Gastroesophageal sphincter (tissue), 4 donors: ENCODE measurements around the gene KRT2. TPM values are rescaled to one million over a fixed set of nuclear protein-coding genes. Genes with fewer than 3 reads are reported as not detected.

Source experiments
- ATAC-seq: fragments of 150-250 bp; one replicate; pipeline ENCODE4 v1.9.1; 2016; ENCODE audit warnings: mild to moderate bottlenecking, moderate library complexity
- H3K27ac ChIP-seq, 4 donors: fragments of 200-600 bp; sonication (generic) in 3 of 4; 1 replicate in 3 of 4; 2 replicates in 1 of 4; pipeline ENCODE4 v1.5.1; 2016 to 2019
- H3K27me3 ChIP-seq: fragments of 200-600 bp; sonication (generic); one replicate; pipeline ENCODE4 v1.5.1; 2019
- H3K36me3 ChIP-seq, 2 donors: fragments of 200-600 bp; sonication (generic); one replicate each; pipeline ENCODE4 v1.5.1; 2019; ENCODE audit warnings: control low read depth in 1 of 2
- H3K4me1 ChIP-seq, 3 donors: fragments of 200-600 bp; sonication (generic); 1 replicate in 2 of 3; 2 replicates in 1 of 3; pipeline ENCODE4 v1.5.1; 2016 to 2019; ENCODE audit warnings: control low read depth in 2 of 3
- H3K4me3 ChIP-seq, 2 donors: fragments of 200-600 bp; sonication (generic); one replicate each; pipeline ENCODE4 v1.5.1; 2019; ENCODE audit warnings: mild to moderate bottlenecking in 1 of 2, moderate library complexity in 1 of 2
- H3K9me3 ChIP-seq, 3 donors: fragments of 200-600 bp; sonication (generic); one replicate each; pipeline ENCODE4 v1.5.1; 2017 to 2019; ENCODE audit warnings: control low read depth in 2 of 3
- CTCF ChIP-seq, 4 experiments: fragments of 200-600 bp in 2 of 4; fragments of 450-650 bp in 2 of 4; sonication (generic) in 1 of 4; IDR thresholded peaks; one replicate each; pipeline ENCODE4 v1.5.1; 2017 to 2019; ENCODE audit warnings: antibody characterized with exemption in 4 of 4, mild to moderate bottlenecking in 2 of 4, moderate library complexity in 2 of 4
- EP300 ChIP-seq: sonication (generic); formaldehyde crosslinking; IDR thresholded peaks from one replicate; pipeline ENCODE4 v1.6.1; 2017; ENCODE audit warnings: antibody characterized with exemption, mild to moderate bottlenecking
- POLR2A ChIP-seq, 2 donors: fragments of 450-650 bp; IDR thresholded peaks; one replicate each; pipeline ENCODE4 v1.6.1; 2017; ENCODE audit warnings: antibody characterized with exemption in 2 of 2, mild to moderate bottlenecking in 2 of 2, moderate library complexity in 1 of 2
- POLR2AphosphoS5 ChIP-seq: sonication (generic); formaldehyde crosslinking; IDR thresholded peaks from one replicate; pipeline ENCODE4 v1.6.1; 2017; ENCODE audit warnings: antibody characterized with exemption
- WGBS, 2 donors: methylation state at CpG; one replicate each; pipeline ENCODE4 v1.1.5; 2018; ENCODE audit warnings: low coverage in 1 of 2; 5-methylcytosine and 5-hydroxymethylcytosine counted together
- total RNA-seq, 4 donors: library from RNA; depleted of rRNA; stranded (reverse); fragments of >200 nt; gene quantifications; one replicate each; pipeline ENCODE4 v1.1.0, GENCODE V29; 2016

Gene KRT2
- total RNA-seq, 4 donors from 2014 or later, result not detected

GRCh38 chr12:52655251-52655650 lies 3.2 kb upstream of the KRT2 start:
- Histone ChIP-seq H3K4me3 (no peak overlapping the region), H3K27me3 (peaks cover 38% of the 10 kb centered on the region), H3K9me3 (no peaks in the 10 kb centered on the region), H3K27ac (no peak overlapping the region), H3K36me3 (no peaks in the 10 kb centered on the region), H3K4me1 (no peaks in the 10 kb centered on the region)
- 80% methylated on average over 1 of the region's 6 CpGs; no CpG with 5 or more reads in 1 of the 2 donors for WGBS, 2 donors
- no peak for TF ChIP-seq POLR2A (IDR thresholded peaks at IDR 0.05)
- TF ChIP-seq POLR2AphosphoS5, result no peak
- TF ChIP-seq EP300, result no peak
- TF ChIP-seq CTCF (IDR thresholded peaks at IDR 0.05), result no peak
- no peak for ATAC-seq

GRCh38 chr12:52650520-52651081 lies 1.4 kb downstream of the KRT2 start:
- no peaks in the 10 kb centered on the region for H3K36me3 ChIP-seq
- H3K27ac ChIP-seq, result no peak overlapping the region
- whole genome bisulfite sequencing, 2 donors, result 93 to 100% methylated on average over 1 to 2 of the region's 12 CpGs
- TF ChIP-seq CTCF (IDR thresholded peaks at IDR 0.05) (no peak), POLR2AphosphoS5 (no peak), EP300 (no peak), POLR2A (IDR thresholded peaks at IDR 0.05) (no peak)
- no peaks in the 10 kb centered on the region for H3K4me1 ChIP-seq
- no peak for ATAC-seq
- no peaks in the 10 kb centered on the region for H3K9me3 ChIP-seq
- no peak overlapping the region for H3K4me3 ChIP-seq
- H3K27me3 ChIP-seq, result peaks cover 32% of the 10 kb centered on the region

- H3K27me3 ChIP-seq, result peaks cover 19% of the 10 kb centered on the region
- H3K27ac ChIP-seq, result no peak overlapping the region
- no peak for TF ChIP-seq POLR2A (IDR thresholded peaks at IDR 0.05)
- no peak for TF ChIP-seq CTCF (IDR thresholded peaks at IDR 0.05)
- no peak for TF ChIP-seq POLR2AphosphoS5
- no peak for TF ChIP-seq EP300
- H3K4me1 ChIP-seq, result no peaks in the 10 kb centered on the region
- H3K4me3 ChIP-seq, result no peak overlapping the region
- no peaks in the 10 kb centered on the region for H3K9me3 ChIP-seq
- ATAC-seq, result no peak
- no peaks in the 10 kb centered on the region for H3K36me3 ChIP-seq
- 73 to 81% methylated on average over 3 to 6 of the region's 6 CpGs for WGBS, 2 donors
Observed at GRCh38 chr12:52649066-52649465, 2.9 kb downstream of the KRT2 start.

GRCh38 chr12:52648012-52648550 lies 3.9 kb downstream of the KRT2 start:
- no peak overlapping the region for H3K27ac ChIP-seq
- TF ChIP-seq CTCF (IDR thresholded peaks at IDR 0.05) (no peak), POLR2AphosphoS5 (no peak), POLR2A (IDR thresholded peaks at IDR 0.05) (no peak), EP300 (no peak)

GRCh38 chr12:52647601-52648000 lies 4.4 kb downstream of the KRT2 start:
- Histone ChIP-seq H3K9me3 (no peaks in the 10 kb centered on the region), H3K27ac (no peak overlapping the region), H3K27me3 (peaks cover 13% of the 10 kb centered on the region), H3K4me1 (no peaks in the 10 kb centered on the region), H3K36me3 (no peaks in the 10 kb centered on the region), H3K4me3 (no peak overlapping the region)
- ATAC-seq, result no peak
- TF ChIP-seq EP300 (no peak), POLR2A (IDR thresholded peaks at IDR 0.05) (no peak), CTCF (IDR thresholded peaks at IDR 0.05) (no peak), POLR2AphosphoS5 (no peak)
- 74 to 75% methylated on average over 3 to 5 of the region's 9 CpGs for WGBS, 2 donors

More at GRCh38 chr12:52648012-52648550, 3.9 kb downstream of the KRT2 start:
- Histone ChIP-seq H3K4me3 (no peak overlapping the region), H3K36me3 (no peaks in the 10 kb centered on the region), H3K27me3 (peaks cover 15% of the 10 kb centered on the region), H3K4me1 (no peaks in the 10 kb centered on the region), H3K9me3 (no peaks in the 10 kb centered on the region)
- 100% methylated on average over 2 to 4 of the region's 8 CpGs for WGBS, 2 donors
- ATAC-seq, result no peak
